WERI-Rb-1 (cell line): ENCODE measurements around the gene RHBDL2.
"Not testable (repeated sequence)": the region's sequence is repeated elsewhere in the genome, so short reads cannot be mapped to it uniquely, and the experiment has no call there.

Experiments
- DNase-seq: peaks from one replicate; pipeline ENCODE4 v3.0.0-alpha.2; 2020
- H3K27ac ChIP-seq: fragments of 250-450 bp; sonication (Bioruptor Pico); 2 replicates; pipeline ENCODE4 v1.5.1; 2020; ENCODE audit warnings: mild to moderate bottlenecking, moderate library complexity
- H3K27me3 ChIP-seq: fragments of 250-450 bp; sonication (Bioruptor Pico); 2 replicates; pipeline ENCODE4 v1.5.1; 2021; ENCODE audit warnings: mild to moderate bottlenecking, low read depth, moderate library complexity; ENCODE audit not compliant: insufficient read depth, severe bottlenecking
- H3K36me3 ChIP-seq: fragments of 250-450 bp; sonication (Bioruptor Pico); 2 replicates; pipeline ENCODE4 v1.5.1; 2020; ENCODE audit warnings: mild to moderate bottlenecking, moderate library complexity
- H3K4me3 ChIP-seq: 2 replicates; pipeline ENCODE4 v1.5.1; 2011; ENCODE audit warnings: low read depth, mild to moderate bottlenecking, control low read depth, low read length
- H3K9me3 ChIP-seq: fragments of 250-450 bp; sonication (Bioruptor Pico); 2 replicates; pipeline ENCODE4 v1.5.1; 2021; ENCODE audit warnings: mild to moderate bottlenecking, moderate library complexity; ENCODE audit not compliant: severe bottlenecking
- CTCF ChIP-seq: IDR thresholded peaks from 2 replicates; pipeline ENCODE4 v1.5.1; 2011; ENCODE audit warnings: low read depth, mild to moderate bottlenecking, control low read depth, inconsistent platforms, low read length

Gene RHBDL2

GRCh38 chr1:38839363-38839762 lies 102.3 kb downstream of the RHBDL2 start:
- Histone ChIP-seq H3K27ac (no peak overlapping the region), H3K9me3 (no peaks in the 10 kb centered on the region), H3K4me3 (no peak overlapping the region), H3K27me3 (no peaks in the 10 kb centered on the region), H3K36me3 (peaks cover 21% of the 10 kb centered on the region)
- no peak for DNase-seq
- TF ChIP-seq CTCF = no peak

GRCh38 chr1:38836316-38836715 lies 105.3 kb downstream of the RHBDL2 start:
- not testable (repeated sequence) for H3K27me3 ChIP-seq, H3K4me3 ChIP-seq, DNase-seq, H3K9me3 ChIP-seq, H3K27ac ChIP-seq
- H3K36me3 ChIP-seq = peaks cover 14% of the 10 kb centered on the region
